Neural cell (in vitro differentiated cells): ENCODE results near the gene ASCC1.

Experiments
- EP300 ChIP-seq: fragments of 450-650 bp; conservative IDR thresholded peaks from 2 replicates; pipeline ENCODE4 v1.6.1; 2014; ENCODE audit warnings: antibody characterized with exemption, mild to moderate bottlenecking, moderate library complexity; ENCODE audit not compliant: poor library complexity, severe bottlenecking
- POLR2AphosphoS5 ChIP-seq: IDR thresholded peaks from 2 replicates; pipeline ENCODE4 v1.6.1; 2012
- RAD21 ChIP-seq: fragments of 450-650 bp; conservative IDR thresholded peaks from 2 replicates; pipeline ENCODE4 v1.6.1; 2014; ENCODE audit warnings: antibody characterized with exemption, mild to moderate bottlenecking, moderate library complexity
- TF ChIP-seq, protein P1 (sequence below): fragments of 450-650 bp; IDR thresholded peaks from 2 replicates; pipeline ENCODE4 v1.5.1; 2014; ENCODE audit warnings: antibody characterized with exemption, mild to moderate bottlenecking, moderate library complexity; ENCODE audit not compliant: poor library complexity, severe bottlenecking

DNA sequence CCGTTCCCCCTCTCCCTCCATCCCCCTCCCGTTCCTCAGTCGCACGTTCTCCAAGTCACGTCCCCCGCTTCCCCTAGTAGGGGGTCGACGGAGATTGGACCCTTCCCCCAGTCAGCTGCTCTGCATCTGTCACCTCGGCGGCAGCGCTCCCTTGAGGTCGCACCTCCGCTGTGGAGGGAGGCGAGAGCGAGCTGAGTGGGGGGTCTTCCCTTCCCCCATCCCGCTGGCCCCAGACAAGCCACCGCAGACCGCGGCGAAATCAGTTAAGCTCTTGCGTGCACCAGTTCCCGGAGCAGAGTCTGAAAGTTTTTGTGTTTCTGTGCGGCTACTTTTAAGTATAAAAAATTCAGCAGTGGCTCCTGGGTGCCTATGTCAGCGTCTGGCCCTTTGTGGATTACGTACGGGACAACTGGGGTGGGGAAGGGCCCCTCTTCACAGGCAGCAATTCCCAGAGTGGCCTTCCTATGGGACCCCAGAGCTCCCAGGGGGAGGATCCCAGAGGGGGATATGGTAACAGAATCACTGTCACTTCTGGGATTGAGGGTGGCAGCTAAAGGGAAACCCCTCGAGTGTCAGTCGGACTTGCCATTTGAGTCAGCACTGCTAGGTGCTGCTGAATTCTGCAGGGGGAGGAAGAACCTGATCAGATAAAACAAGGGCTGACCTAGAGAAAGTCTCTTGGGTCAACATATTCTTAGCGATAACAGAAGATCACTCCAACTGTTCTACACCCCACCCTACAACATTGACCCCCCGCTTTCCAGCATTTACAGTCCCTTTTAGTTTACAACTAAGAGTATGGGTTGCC, 45.1 kb upstream of the ASCC1 start:
- TF ChIP-seq, protein P1, sequence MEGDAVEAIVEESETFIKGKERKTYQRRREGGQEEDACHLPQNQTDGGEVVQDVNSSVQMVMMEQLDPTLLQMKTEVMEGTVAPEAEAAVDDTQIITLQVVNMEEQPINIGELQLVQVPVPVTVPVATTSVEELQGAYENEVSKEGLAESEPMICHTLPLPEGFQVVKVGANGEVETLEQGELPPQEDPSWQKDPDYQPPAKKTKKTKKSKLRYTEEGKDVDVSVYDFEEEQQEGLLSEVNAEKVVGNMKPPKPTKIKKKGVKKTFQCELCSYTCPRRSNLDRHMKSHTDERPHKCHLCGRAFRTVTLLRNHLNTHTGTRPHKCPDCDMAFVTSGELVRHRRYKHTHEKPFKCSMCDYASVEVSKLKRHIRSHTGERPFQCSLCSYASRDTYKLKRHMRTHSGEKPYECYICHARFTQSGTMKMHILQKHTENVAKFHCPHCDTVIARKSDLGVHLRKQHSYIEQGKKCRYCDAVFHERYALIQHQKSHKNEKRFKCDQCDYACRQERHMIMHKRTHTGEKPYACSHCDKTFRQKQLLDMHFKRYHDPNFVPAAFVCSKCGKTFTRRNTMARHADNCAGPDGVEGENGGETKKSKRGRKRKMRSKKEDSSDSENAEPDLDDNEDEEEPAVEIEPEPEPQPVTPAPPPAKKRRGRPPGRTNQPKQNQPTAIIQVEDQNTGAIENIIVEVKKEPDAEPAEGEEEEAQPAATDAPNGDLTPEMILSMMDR, result peak; percentile 43
- TF ChIP-seq RAD21, result peak; percentile 37
- TF ChIP-seq EP300, result peak; percentile 38
- peak; percentile 35 for TF ChIP-seq POLR2AphosphoS5
